ENCODE results near the gene C2orf92. TPM values are rescaled to one million over a fixed set of nuclear protein-coding genes. Genes with fewer than 3 reads are reported as not detected.

C2orf92 gene
- total RNA-seq, 1 donor from 2014 or later: 11.5 TPM

DNA sequence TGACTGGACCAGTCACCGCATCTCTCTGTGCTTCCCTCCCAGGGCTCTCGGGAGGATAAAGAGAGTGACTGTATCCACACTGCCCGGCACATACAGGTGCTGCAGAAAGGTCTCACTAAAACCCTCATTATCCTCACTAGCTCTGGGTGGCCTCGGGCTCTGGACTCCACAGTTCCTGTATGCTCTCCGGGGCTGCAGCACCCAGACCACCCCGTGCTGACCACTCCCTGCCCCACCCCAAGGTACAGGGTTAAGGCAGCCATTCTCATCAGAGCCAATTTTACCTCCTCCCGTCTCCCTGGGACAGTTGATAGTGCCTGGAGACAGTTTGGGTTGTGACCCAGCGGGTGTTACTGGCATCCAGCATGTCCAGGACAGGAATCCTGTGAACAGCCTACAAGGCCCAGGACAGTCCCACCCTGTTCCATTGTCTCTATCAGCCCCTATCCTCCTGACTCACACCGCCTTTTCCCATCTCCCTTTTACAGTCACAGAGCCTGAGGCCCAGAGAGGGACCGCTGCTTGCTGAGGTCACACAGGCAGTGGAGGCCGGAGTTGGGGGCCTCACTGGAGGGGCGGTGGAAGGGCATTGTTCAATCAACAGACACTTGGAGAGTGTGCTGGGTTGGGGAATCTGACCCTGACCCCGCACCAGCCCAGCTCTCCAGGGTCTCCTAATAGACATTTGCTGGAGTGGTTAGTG is 45.6 kb downstream of the C2orf92 start:
- no peaks in the 10 kb centered on the region for H3K36me3 Mint-ChIP-seq
- no peak for TF ChIP-seq CTCF (conservative IDR thresholded peaks at IDR 0.05)
- H3K4me1 Mint-ChIP-seq (ENCODE audit: unreplicated experiment): peaks cover 38% of the 10 kb centered on the region
- H3K27ac Mint-ChIP-seq: peak overlapping the region; percentile 48
- no peak for DNase-seq (ENCODE audit: extremely low spot score, unreplicated experiment)
- H3K4me3 Mint-ChIP-seq: no peak overlapping the region
- peaks cover 4% of the 10 kb centered on the region for H3K27me3 Mint-ChIP-seq
- peaks cover 1% of the 10 kb centered on the region for H3K9me3 Mint-ChIP-seq

GRCh38 chr2:97715951-97716694 is 46.6 kb downstream of the C2orf92 start:
- peaks cover 37% of the 10 kb centered on the region for H3K4me1 Mint-ChIP-seq (ENCODE audit: unreplicated experiment)
- H3K27me3 Mint-ChIP-seq: peaks cover 3% of the 10 kb centered on the region
- H3K4me3 Mint-ChIP-seq: no peak overlapping the region
- no peaks in the 10 kb centered on the region for H3K9me3 Mint-ChIP-seq
- DNase-seq (ENCODE audit: extremely low spot score, unreplicated experiment): no peak
- H3K27ac Mint-ChIP-seq: peak overlapping the region; percentile 40
- TF ChIP-seq CTCF (conservative IDR thresholded peaks at IDR 0.05): no peak
- H3K36me3 Mint-ChIP-seq: no peaks in the 10 kb centered on the region

DNA sequence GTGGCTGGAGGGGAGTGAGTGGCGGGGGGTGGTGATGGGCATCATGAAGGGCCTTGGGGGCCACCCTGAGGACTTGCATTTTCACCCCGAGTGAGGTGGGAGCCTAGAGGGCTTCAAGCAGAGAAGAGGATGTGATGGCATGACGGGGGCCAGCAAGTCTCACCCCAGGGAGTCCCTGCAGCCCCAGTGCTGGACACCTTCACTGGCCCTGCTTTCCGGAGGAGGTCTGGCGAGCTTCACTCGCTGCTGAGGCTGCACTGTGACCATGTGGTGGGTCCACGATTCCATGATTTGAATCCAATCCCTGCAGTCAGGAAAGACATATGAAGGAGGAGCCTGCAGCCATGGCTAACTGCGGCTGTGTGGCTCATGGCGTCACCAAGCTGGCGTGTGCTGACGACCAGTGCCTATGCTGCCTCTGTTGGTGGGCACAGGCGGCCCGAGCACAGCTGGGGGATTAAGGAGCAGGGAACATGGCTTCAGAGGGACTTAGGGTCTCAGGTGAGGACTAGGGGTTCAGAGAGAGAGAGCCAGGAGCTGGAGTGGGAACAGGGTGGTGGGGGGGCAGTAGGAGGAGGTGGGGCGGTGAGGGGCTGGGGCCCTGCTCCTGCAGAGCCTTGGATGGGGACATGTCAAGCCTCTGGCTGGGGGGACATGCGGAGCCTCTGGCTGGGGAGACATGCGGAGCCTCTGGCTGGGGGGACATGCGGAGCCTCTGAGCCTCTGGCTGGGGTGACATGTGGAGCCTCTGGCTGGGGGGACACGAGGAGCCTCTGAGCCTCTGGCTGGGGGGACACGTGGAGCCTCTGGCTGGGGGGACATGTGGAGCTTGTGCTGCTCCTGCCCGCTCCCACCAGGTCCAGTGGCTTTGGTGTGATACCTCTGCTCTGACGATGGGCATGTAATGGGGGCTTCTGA is 47.4 kb downstream of the C2orf92 start:
- peaks cover 31% of the 10 kb centered on the region for H3K4me1 Mint-ChIP-seq (ENCODE audit: unreplicated experiment)
- no peak for DNase-seq (ENCODE audit: extremely low spot score, unreplicated experiment)
- no peaks in the 10 kb centered on the region for H3K27me3 Mint-ChIP-seq
- H3K36me3 Mint-ChIP-seq: no peaks in the 10 kb centered on the region
- no peak for TF ChIP-seq CTCF (conservative IDR thresholded peaks at IDR 0.05)
- H3K9me3 Mint-ChIP-seq: no peaks in the 10 kb centered on the region
- H3K27ac Mint-ChIP-seq: no peak overlapping the region
- H3K4me3 Mint-ChIP-seq: no peak overlapping the region

DNA sequence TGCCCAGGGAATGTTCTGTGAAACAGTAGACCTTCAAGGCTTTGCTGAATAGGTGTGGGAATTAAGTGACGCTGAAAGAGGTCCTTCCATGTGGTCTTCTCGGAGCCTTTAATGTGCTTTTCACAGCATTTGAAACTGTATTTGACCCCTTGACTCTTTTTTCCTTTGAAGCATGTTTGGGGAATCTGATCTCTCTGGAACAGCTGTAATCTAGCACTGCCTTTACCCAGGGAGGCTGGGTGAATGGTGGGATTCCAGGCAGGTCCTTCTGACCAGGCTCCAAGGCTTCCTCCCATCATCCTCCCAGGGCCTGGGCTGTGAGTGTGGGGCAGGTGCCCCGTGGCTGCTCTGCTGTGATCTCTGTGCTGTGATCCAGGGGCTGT is 48.1 kb downstream of the C2orf92 start:
- no peak for DNase-seq (ENCODE audit: extremely low spot score, unreplicated experiment)
- H3K27me3 Mint-ChIP-seq: no peaks in the 10 kb centered on the region
- TF ChIP-seq CTCF (conservative IDR thresholded peaks at IDR 0.05): no peak
- H3K4me3 Mint-ChIP-seq: no peak overlapping the region
- H3K9me3 Mint-ChIP-seq: no peaks in the 10 kb centered on the region
- no peak overlapping the region for H3K27ac Mint-ChIP-seq
- peaks cover 26% of the 10 kb centered on the region for H3K4me1 Mint-ChIP-seq (ENCODE audit: unreplicated experiment)
- no peaks in the 10 kb centered on the region for H3K36me3 Mint-ChIP-seq

DNA sequence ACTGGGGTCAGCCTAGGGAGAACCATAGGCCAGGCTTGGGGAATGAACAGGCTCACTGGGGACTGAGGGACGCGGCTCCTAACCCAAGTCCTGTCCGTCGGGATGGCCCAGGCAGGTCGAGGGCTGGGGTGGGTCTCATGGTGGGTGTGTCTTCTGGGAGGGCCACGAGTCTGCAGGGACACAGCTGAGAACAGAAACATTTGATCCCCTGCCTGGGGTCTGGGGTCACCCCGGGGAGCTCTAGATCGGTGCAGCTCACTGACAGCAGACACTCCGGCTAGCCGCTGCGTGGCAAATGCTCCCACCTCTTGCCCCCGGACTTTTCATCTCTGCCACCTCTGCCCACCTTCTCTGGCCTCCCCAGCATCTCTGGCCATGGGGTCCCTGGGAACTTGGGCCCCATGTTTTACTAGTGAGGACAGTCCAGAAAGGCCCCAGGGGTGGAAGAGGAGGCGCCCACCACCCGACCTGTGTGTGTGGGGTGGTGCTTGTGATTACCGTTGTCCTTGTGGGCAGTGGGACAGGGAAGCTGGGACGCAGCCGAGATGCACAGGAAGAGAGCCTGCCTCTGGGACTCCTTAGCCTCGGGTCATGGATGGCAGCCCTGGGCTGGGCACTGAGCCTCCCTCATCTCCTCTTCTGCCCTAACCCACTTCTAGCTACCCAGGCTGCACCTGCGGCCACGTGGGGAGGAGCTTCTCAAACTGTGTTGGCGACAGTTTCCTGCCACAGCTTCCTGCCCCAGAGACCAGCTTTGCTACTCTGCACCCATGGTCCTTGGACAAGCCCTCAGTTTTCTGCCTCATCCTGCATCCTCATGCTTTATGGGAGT is 48.8 kb downstream of the C2orf92 start:
- H3K4me1 Mint-ChIP-seq (ENCODE audit: unreplicated experiment): peaks cover 24% of the 10 kb centered on the region
- no peak overlapping the region for H3K4me3 Mint-ChIP-seq
- no peak for TF ChIP-seq CTCF (conservative IDR thresholded peaks at IDR 0.05)
- H3K27ac Mint-ChIP-seq: no peak overlapping the region
- no peak for DNase-seq (ENCODE audit: extremely low spot score, unreplicated experiment)
- no peaks in the 10 kb centered on the region for H3K27me3 Mint-ChIP-seq
- no peaks in the 10 kb centered on the region for H3K9me3 Mint-ChIP-seq
- H3K36me3 Mint-ChIP-seq: no peaks in the 10 kb centered on the region
